ENCODE data around the gene OGFOD1. TPM values are rescaled to one million over a fixed set of nuclear protein-coding genes. Genes with fewer than 3 reads are reported as not detected.

Gene OGFOD1
- total and polyA plus RNA-seq, 9 donors: 30.7 to 46.2 (median 39.0) TPM

DNA sequence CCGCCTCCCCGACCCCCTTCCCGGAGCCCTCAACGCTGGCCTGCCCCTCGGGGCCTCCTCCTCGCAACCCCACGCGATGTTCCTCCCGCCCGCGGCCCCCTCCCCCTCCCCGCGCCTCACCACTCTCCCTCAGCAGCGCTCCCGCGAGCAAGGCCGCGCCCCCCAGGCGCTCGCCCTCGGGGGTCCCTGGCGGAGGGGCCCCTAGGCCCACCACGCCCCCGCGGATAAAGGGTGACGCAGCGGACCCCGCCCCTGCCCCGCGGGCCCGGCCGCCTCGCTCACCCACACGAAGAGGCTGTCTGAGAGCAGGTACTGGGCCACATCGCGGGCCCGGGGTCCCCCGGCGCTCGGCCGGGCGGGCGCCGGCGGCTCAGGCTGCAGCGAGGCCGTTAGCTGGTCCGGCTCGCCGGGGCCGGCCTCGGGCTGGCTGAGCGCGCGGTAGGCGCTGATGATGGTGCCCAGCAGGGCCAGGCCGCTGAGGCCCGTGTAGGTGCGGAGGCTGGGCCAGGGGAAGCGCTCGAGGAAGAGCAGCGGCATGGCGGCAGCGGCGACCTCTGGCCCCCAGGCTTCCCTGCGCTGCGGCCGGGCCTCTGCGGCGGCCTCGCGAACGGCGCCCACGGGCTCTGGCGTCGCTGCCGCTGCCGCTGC, 26.4 kb upstream of the OGFOD1 start:
- DNase-seq: peak; percentile 50
- Histone ChIP-seq H3K4me3 (ENCODE audit: low read length) (peak overlapping the region; percentile 53), H3K4me1 (ENCODE audit: control insufficient read depth, insufficient read depth, low read length) (peaks cover 15% of the 10 kb centered on the region), H3K36me3 (ENCODE audit: control insufficient read depth, insufficient read depth, low read length) (no peaks in the 10 kb centered on the region), H3K27me3 (ENCODE audit: control insufficient read depth, insufficient read depth, low read length) (no peaks in the 10 kb centered on the region), H3K9me3 (replicated peaks; ENCODE audit: control insufficient read depth, low read depth, low read length) (no peaks in the 10 kb centered on the region), H3K27ac (ENCODE audit: low read length) (no peak overlapping the region)
- under 1% methylated on average over 71 of the region's 79 CpGs for WGBS (ENCODE audit: insufficient coverage)

DNA sequence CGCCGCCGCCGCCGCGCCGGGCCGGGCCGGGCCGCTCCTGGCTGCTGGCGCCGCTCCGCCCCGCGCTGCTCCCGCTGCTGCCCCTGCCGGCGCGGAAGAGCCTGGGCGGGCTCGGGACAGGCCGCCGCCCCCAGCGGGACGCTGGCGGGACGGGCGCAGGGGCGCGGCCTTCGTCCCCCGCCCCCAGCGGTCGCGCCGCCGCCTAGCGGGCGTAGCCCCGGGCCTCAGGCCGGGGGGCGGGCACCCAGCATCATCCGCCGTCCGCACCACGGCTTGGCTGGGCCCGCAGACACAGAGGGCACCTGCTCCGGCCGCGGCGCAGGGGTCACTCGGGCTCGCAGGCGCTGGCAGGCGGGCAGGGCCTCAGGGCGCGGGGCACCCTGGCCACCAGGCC, 25.9 kb upstream of the OGFOD1 start, which contains the start of gene AMFR:
TSS of gene AMFR (minus strand) at position 107 of the 394 bp plus-strand sequence. CDS start 218 bp downstream, outside the sequence.
- peak; percentile 93 for DNase-seq
- H3K27ac ChIP-seq (ENCODE audit: low read length): peak within 1 kb of the TSS; percentile 42
- H3K4me3 ChIP-seq (ENCODE audit: low read length): peak within 1 kb of the TSS; percentile 53
- peaks cover under 1% of the 10 kb centered on the region for H3K36me3 ChIP-seq (ENCODE audit: control insufficient read depth, insufficient read depth, low read length)
- no peaks in the 10 kb centered on the region for H3K27me3 ChIP-seq (ENCODE audit: control insufficient read depth, insufficient read depth, low read length)
- no peaks in the 10 kb centered on the region for H3K9me3 ChIP-seq (replicated peaks; ENCODE audit: control insufficient read depth, low read depth, low read length)
- under 1% methylated on average over 55 of the region's 57 CpGs for WGBS (ENCODE audit: insufficient coverage)
- peaks cover 15% of the 10 kb centered on the region for H3K4me1 ChIP-seq (ENCODE audit: control insufficient read depth, insufficient read depth, low read length)

DNA sequence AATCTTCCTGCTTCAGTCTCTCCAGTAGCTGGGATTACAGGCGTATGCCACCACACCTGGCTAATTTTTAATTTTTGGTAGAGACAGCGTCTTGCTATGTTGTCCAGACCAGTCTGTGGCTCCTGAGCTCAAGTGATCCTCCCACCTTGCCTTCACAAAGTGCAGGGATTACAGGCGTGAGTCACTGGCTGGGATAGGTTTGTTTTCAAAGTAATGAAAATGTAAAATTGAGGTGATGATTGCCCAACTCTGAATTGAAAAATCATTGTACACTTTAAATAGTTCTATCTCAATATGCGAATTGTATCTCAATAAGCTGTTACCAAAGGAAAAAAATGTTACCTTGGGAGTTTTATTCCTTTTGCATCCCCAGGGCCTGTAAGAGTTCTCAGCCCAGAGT, 24.8 kb upstream of the OGFOD1 start:
- WGBS (ENCODE audit: insufficient coverage): no CpG with 5 or more reads among the region's 4 CpGs

DNA sequence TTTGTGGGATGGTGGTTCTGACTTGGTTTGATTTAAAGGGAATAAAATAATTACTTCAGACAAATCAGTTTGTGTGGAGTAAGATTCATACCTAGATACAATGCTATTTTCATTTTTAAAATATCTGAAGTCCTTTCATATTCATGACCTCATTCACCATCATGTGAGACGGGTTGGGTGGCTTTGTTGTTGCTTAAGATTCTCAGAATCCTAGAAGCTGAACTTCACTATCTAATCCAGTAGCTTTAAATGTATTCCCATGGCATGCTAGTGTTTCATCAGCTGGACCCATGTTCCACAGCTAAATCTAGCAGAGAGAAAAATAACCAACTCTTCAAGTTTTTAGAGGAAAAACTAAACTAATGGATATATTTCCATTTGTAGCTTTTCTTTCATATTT, 23.3 kb upstream of the OGFOD1 start:
- no peaks in the 10 kb centered on the region for H3K27me3 ChIP-seq (ENCODE audit: control insufficient read depth, insufficient read depth, low read length)
- WGBS (ENCODE audit: insufficient coverage): no CpG with 5 or more reads among the region's 1 CpG
- peaks cover 9% of the 10 kb centered on the region for H3K36me3 ChIP-seq (ENCODE audit: control insufficient read depth, insufficient read depth, low read length)
- H3K27ac ChIP-seq (ENCODE audit: low read length): no peak overlapping the region
- H3K4me3 ChIP-seq (ENCODE audit: low read length): no peak overlapping the region
- DNase-seq: no peak
- peaks cover 8% of the 10 kb centered on the region for H3K4me1 ChIP-seq (ENCODE audit: control insufficient read depth, insufficient read depth, low read length)
- no peaks in the 10 kb centered on the region for H3K9me3 ChIP-seq (replicated peaks; ENCODE audit: control insufficient read depth, low read depth, low read length)

More for the DNA sequence above, 24.8 kb upstream of the OGFOD1 start:
- Histone ChIP-seq H3K4me3 (ENCODE audit: low read length) (no peak overlapping the region), H3K9me3 (replicated peaks; ENCODE audit: control insufficient read depth, low read depth, low read length) (no peaks in the 10 kb centered on the region), H3K4me1 (ENCODE audit: control insufficient read depth, insufficient read depth, low read length) (peaks cover 15% of the 10 kb centered on the region), H3K27me3 (ENCODE audit: control insufficient read depth, insufficient read depth, low read length) (no peaks in the 10 kb centered on the region), H3K36me3 (ENCODE audit: control insufficient read depth, insufficient read depth, low read length) (peaks cover 9% of the 10 kb centered on the region), H3K27ac (ENCODE audit: low read length) (no peak overlapping the region)
- DNase-seq: no peak

DNA sequence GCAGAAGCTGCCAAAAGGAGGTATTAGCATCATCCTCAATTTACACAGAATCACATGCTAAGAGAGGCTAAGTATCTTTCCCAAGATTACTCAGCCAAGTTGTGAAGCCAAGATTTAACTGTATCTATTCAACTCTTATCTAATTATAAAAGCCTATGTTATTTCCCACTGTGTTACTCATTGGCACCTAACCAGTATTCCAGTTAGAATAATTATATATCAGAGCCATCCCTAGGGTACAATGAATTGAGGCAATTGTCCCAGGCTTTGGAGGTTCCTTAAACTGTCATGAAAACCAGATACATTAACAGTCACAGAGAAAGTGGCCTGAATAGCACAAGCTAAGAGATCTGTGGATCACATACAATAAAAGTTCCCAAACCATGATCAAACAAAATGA, 15.1 kb upstream of the OGFOD1 start:
- peaks cover 24% of the 10 kb centered on the region for H3K36me3 ChIP-seq (ENCODE audit: control insufficient read depth, insufficient read depth, low read length)
- H3K27me3 ChIP-seq (ENCODE audit: control insufficient read depth, insufficient read depth, low read length): no peaks in the 10 kb centered on the region
- no peak for DNase-seq
- no peak overlapping the region for H3K27ac ChIP-seq (ENCODE audit: low read length)
- no peak overlapping the region for H3K4me3 ChIP-seq (ENCODE audit: low read length)
- no peaks in the 10 kb centered on the region for H3K9me3 ChIP-seq (replicated peaks; ENCODE audit: control insufficient read depth, low read depth, low read length)
- no peaks in the 10 kb centered on the region for H3K4me1 ChIP-seq (ENCODE audit: control insufficient read depth, insufficient read depth, low read length)

DNA sequence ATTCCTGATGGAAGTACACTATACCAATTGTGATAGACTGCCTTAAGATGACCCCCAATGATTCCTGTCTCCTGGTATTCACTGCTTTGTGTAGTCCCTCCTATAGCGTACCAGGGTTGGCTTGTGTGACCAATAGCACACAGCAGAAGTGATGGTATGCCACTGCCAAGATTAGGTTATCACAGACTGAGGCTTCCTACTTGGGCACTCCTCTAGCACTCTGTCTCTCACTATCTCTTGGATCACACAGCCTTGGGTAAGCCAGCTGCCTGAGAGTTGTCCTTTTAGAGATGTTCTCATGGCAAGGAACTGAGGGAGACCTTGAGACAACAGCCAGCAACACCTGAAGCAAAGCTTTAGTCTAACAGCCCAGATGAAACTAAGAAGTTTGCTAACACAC, 13.3 kb upstream of the OGFOD1 start:
- Histone ChIP-seq H3K27me3 (ENCODE audit: control insufficient read depth, insufficient read depth, low read length) (no peaks in the 10 kb centered on the region), H3K27ac (ENCODE audit: low read length) (no peak overlapping the region), H3K4me3 (ENCODE audit: low read length) (no peak overlapping the region), H3K9me3 (replicated peaks; ENCODE audit: control insufficient read depth, low read depth, low read length) (no peaks in the 10 kb centered on the region), H3K36me3 (ENCODE audit: control insufficient read depth, insufficient read depth, low read length) (peaks cover 28% of the 10 kb centered on the region), H3K4me1 (ENCODE audit: control insufficient read depth, insufficient read depth, low read length) (no peaks in the 10 kb centered on the region)
- 100% methylated on average over 1 of the region's 1 CpG for WGBS (ENCODE audit: insufficient coverage)
- DNase-seq: no peak

DNA sequence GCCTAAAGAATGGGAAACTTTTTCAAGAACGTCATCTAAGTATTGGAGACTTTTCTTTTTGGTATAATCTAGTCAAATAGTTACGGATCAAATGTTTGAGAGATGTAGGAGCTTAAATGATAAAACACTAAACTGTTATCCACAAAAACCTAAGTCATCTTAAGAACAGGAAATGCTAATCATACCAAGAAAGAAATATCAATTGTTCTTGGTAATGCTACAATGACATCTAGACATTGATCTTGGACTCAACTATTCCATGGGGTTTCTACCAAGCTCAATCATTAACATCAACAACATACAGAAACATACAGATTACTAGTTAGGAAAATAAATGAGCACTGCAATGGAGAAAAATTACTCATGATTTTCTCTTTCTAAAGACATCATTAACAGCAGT, 4.1 kb upstream of the OGFOD1 start:
- H3K9me3 ChIP-seq (replicated peaks; ENCODE audit: control insufficient read depth, low read depth, low read length): no peaks in the 10 kb centered on the region
- no CpG with 5 or more reads among the region's 2 CpGs for WGBS (ENCODE audit: insufficient coverage)
- no peak overlapping the region for H3K27ac ChIP-seq (ENCODE audit: low read length)
- H3K27me3 ChIP-seq (ENCODE audit: control insufficient read depth, insufficient read depth, low read length): no peaks in the 10 kb centered on the region
- H3K4me3 ChIP-seq (ENCODE audit: low read length): no peak overlapping the region
- DNase-seq: no peak
- H3K4me1 ChIP-seq (ENCODE audit: control insufficient read depth, insufficient read depth, low read length): peaks cover 13% of the 10 kb centered on the region
- H3K36me3 ChIP-seq (ENCODE audit: control insufficient read depth, insufficient read depth, low read length): peaks cover 16% of the 10 kb centered on the region

DNA sequence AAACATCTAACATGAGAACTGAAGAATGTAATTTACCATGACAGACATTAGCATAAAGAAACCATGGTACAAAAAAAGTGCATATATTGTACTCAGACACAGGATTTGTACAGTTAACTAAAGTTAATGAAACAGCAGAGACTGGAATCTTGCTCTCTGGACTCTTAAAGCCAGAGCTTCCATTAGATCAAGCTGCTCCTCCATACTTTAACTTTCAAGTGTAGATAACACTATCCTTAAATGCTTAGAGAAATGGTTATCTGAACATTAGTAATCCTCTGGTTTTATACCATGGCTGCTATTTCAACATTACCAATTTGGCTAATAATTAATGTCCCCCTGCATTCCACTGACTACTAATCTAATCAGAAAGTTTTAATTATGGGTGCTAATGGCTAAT, 3.3 kb upstream of the OGFOD1 start:
- no peak for DNase-seq
- peaks cover 17% of the 10 kb centered on the region for H3K4me1 ChIP-seq (ENCODE audit: control insufficient read depth, insufficient read depth, low read length)
- H3K9me3 ChIP-seq (replicated peaks; ENCODE audit: control insufficient read depth, low read depth, low read length): no peaks in the 10 kb centered on the region
- H3K27me3 ChIP-seq (ENCODE audit: control insufficient read depth, insufficient read depth, low read length): no peaks in the 10 kb centered on the region
- no peak overlapping the region for H3K27ac ChIP-seq (ENCODE audit: low read length)
- peaks cover 16% of the 10 kb centered on the region for H3K36me3 ChIP-seq (ENCODE audit: control insufficient read depth, insufficient read depth, low read length)
- no peak overlapping the region for H3K4me3 ChIP-seq (ENCODE audit: low read length)

DNA sequence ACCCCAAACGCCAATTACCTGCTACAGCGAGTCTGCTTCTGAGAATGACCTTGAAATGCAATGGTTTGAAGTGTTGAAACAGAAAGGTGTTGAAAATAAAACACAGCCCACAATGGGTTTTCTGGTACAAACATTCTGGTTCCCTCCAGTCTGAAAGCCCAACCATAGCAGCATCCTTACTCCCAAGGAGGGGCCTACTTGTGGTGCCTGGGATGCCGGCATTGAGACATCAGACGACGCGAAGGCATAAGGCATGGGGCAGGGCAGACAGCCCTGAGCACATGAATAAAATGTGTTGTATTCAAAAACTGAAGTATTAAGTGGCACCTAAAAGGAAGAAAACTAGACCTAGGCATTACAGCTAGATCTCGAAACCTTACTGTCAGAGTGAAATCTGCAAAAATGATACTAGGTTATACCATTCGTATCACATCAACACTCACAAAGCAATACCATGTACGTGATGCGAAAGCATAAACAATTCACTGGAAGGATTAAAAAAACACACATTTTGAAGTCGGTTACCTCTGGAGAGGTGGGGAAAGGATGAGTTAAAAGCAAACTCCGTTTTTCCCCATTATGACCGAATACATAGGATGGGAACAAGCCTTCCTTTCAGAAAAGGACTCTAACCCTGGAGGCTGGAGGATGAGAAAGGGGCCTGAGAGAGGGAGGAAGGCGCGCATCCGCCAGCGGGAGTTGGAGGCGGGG, 924 bp upstream of the OGFOD1 start:
- Histone ChIP-seq H3K27me3 (ENCODE audit: control insufficient read depth, insufficient read depth, low read length) (no peaks in the 10 kb centered on the region), H3K27ac (ENCODE audit: low read length) (peak overlapping the region; percentile 78), H3K36me3 (ENCODE audit: control insufficient read depth, insufficient read depth, low read length) (peaks cover 20% of the 10 kb centered on the region), H3K4me1 (ENCODE audit: control insufficient read depth, insufficient read depth, low read length) (peaks cover 17% of the 10 kb centered on the region), H3K4me3 (ENCODE audit: low read length) (peak overlapping the region; percentile 71), H3K9me3 (replicated peaks; ENCODE audit: control insufficient read depth, low read depth, low read length) (no peaks in the 10 kb centered on the region)
- 4% methylated on average over 5 of the region's 18 CpGs for WGBS (ENCODE audit: insufficient coverage)
- peak; percentile 9 for DNase-seq

DNA sequence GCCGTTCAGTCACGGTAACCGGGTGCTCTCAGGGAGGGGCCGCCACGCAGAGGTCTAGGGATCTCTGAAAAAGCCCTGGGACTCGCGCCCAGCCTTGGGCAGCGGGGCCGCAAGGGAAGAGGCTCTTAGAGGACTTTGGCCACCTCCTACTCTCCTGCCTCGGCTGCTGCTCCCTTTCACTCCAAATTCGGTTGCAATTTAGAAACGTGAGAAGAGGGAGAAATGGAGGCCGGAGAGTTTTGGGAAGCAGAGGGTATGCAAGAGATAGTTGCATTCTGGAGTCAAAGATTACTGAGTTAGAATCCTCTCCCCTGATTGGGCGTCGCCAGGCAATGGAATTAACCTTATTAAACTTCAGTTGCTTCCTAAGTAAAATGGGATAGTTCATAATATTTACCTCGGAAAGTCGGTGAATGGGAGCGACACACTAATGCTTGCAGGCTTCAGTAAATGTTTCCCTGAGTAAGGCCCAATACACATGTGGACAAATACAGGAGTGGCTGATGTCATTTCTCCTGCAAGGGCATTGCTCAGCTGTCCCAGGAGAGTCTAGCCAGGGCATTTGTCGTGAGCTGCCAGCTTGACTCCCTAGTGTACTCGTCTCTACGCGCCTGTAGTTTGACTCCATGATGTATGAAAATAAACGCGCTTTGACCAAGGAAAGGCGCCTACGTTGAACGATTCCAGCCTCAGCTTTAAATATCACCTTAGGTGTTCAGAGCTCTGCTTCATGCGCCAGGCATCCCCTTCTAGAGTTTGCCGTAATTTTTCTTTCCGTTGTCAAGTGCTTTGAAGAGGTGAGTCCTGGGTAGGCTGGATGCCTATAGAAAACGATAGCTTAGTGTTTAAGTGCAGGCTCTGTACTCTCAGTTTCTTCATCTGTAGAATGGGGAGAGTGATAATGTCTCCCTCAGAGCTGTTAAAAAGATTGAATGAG, 667 bp downstream of the OGFOD1 start:
- H3K27ac ChIP-seq (ENCODE audit: low read length): peak overlapping the region; percentile 87
- peaks cover 22% of the 10 kb centered on the region for H3K36me3 ChIP-seq (ENCODE audit: control insufficient read depth, insufficient read depth, low read length)
- DNase-seq: peak; percentile 53
- H3K4me3 ChIP-seq (ENCODE audit: low read length): peak overlapping the region; percentile 71
- no peaks in the 10 kb centered on the region for H3K27me3 ChIP-seq (ENCODE audit: control insufficient read depth, insufficient read depth, low read length)
- 9% methylated on average over 19 of the region's 31 CpGs for WGBS (ENCODE audit: insufficient coverage)
- H3K4me1 ChIP-seq (ENCODE audit: control insufficient read depth, insufficient read depth, low read length): peaks cover 17% of the 10 kb centered on the region
- no peaks in the 10 kb centered on the region for H3K9me3 ChIP-seq (replicated peaks; ENCODE audit: control insufficient read depth, low read depth, low read length)

Data from muscle of leg (tissue), 11 donors.